ENCODE measurements around the gene DCLRE1B. TPM values are rescaled to one million over a fixed set of nuclear protein-coding genes. Genes with fewer than 3 reads are reported as not detected.
A peak's percentile ranks its signal among the peaks of the same experiment; 100 is the strongest.

DCLRE1B gene
- 3.4 and 4.5 TPM in 2 replicates for polyA plus RNA-seq (2011; rRNA removed)
- polyA minus RNA-seq (2011; rRNA and poly(A)+ RNA removed), result 3.2 and 4.8 TPM in 2 replicates

DNA sequence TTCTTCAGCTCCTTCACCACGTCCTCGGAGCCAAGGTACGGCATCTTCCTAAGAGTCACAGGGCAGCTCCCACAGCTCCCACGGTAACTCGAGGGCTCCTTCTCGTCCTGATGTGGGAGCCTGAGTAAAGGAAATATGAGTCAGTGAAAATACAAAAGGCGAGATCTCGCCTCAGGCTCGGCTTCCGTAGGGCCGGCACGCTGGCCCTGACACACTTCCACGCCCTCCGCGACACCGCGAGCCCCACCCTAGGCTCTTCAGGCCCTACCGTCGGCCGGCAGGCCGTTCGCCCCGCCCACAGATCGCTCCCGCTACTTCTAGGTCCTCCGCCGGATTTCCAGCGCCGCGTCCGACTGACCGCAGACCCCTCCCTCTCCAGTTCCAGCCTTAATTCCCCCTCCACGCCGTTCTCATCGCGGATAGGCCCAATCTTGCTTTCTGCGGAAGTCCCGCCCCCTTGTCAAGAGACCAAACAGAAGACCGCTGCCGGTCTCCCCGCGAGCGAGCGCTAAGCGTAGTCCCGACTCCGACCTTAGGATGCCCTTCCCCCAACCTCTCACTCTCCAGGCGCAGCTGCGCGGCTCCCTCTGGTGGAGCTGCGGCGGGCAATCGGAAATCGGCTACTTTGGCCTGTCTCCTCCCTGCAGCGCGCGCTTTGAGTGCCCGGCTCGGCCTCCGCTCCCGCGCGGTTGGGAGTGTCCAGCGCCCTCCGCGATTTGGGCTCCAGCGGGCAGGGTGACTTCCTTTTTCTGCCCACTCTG lies at the start of gene DCLRE1B, which contains the start of gene AP4B1:
Gene DCLRE1B (plus strand): TSS at position 653 of the 761 bp plus-strand sequence. CDS start 261 bp downstream, outside the sequence.
Gene AP4B1 (minus strand): TSS at position 126 of the 761 bp plus-strand sequence. CDS start 82 bp downstream, at position 44.
- peak within 1 kb of the TSS; percentile 51 for H3K4me3 ChIP-seq (ENCODE audit: low read depth, low read length)
- CTCF ChIA-PET, result interaction anchor here (0.5 to 3.8 kb wide), 8 partner anchors 15 to 378 kb away, joined by 3 to 20 read pairs (median 4); partner anchors contain the start of genes BCL2L15 and HIPK1
- POLR2A ChIA-PET, result interaction anchor here (0.8 to 1.3 kb wide), 2 partner anchors 19 to 24 kb away, joined by 3 to 5 read pairs; partner anchors contain the start of gene HIPK1
- no peaks in the 10 kb centered on the region; the same call in 1 of the 2 replicates for H3K36me3 ChIP-seq (ENCODE audit: control insufficient read depth, insufficient read depth, low read length)
- TF ChIP-seq, protein P1, sequence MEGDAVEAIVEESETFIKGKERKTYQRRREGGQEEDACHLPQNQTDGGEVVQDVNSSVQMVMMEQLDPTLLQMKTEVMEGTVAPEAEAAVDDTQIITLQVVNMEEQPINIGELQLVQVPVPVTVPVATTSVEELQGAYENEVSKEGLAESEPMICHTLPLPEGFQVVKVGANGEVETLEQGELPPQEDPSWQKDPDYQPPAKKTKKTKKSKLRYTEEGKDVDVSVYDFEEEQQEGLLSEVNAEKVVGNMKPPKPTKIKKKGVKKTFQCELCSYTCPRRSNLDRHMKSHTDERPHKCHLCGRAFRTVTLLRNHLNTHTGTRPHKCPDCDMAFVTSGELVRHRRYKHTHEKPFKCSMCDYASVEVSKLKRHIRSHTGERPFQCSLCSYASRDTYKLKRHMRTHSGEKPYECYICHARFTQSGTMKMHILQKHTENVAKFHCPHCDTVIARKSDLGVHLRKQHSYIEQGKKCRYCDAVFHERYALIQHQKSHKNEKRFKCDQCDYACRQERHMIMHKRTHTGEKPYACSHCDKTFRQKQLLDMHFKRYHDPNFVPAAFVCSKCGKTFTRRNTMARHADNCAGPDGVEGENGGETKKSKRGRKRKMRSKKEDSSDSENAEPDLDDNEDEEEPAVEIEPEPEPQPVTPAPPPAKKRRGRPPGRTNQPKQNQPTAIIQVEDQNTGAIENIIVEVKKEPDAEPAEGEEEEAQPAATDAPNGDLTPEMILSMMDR (IDR thresholded peaks at IDR 0.05; ENCODE audit: insufficient read depth, low read depth, low read length), result peak; percentile 80
- no peaks in the 10 kb centered on the region for H3K27me3 ChIP-seq (ENCODE audit: control insufficient read depth, insufficient read depth, low read length)
- DNase-seq (ENCODE audit: low read depth), result peak; percentile 99

GRCh38 chr1:113855630-113856400 lies 49.3 kb upstream of the DCLRE1B start:
- TF ChIP-seq, protein P1 (IDR thresholded peaks at IDR 0.05; ENCODE audit: insufficient read depth, low read depth, low read length), result no peak
- ChIA-PET CTCF (interaction anchor here (1.1 to 1.4 kb wide), 3 partner anchors 20 to 30 kb away, joined by 3 to 5 read pairs (median 3); no protein-coding TSS in a partner anchor), POLR2A (interaction anchor here (0.6 to 0.9 kb wide), 2 partner anchors 44 to 122 kb away, joined by 3 to 4 read pairs; partner anchors contain the start of gene RSBN1)
- Histone ChIP-seq H3K4me3 (ENCODE audit: low read depth, low read length) (no peak overlapping the region), H3K27me3 (ENCODE audit: control insufficient read depth, insufficient read depth, low read length) (no peaks in the 10 kb centered on the region), H3K36me3 (ENCODE audit: control insufficient read depth, insufficient read depth, low read length) (no peaks in the 10 kb centered on the region)
- DNase-seq (ENCODE audit: low read depth), result no peak

DNA sequence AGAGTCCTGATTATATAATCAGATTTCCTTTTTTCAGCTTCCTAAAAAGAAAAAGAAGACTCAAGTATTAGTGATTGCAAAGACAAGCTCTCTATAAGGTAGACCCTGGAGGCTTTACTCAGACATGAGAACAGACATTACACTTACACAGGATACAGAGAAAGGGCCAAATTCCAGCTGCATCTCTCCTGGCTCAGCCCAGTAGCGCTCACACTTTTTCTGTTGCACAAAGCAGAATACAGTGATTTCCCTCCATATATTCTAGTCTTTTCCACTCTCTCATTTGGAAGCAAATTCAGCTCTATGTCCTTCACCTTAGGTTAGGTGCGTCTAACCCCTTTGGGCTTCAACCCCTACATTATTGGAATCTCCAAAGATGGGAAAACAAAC lies 48.7 kb upstream of the DCLRE1B start:
- ChIA-PET POLR2A (interaction anchor here (0.9 kb wide), 1 partner anchor 44 kb away, joined by 3 read pairs; the partner anchor contains the start of gene RSBN1), CTCF (interaction anchor here (1.3 to 1.4 kb wide), 2 partner anchors 20 to 29 kb away, joined by 3 to 5 read pairs; no protein-coding TSS in a partner anchor)

GRCh38 chr1:113857776-113858175 lies 47.4 kb upstream of the DCLRE1B start:
- POLR2A ChIA-PET, result no interaction called here
- CTCF ChIA-PET, result no interaction called here
- Histone ChIP-seq H3K4me3 (ENCODE audit: low read depth, low read length) (no peak overlapping the region), H3K27me3 (ENCODE audit: control insufficient read depth, insufficient read depth, low read length) (no peaks in the 10 kb centered on the region), H3K36me3 (ENCODE audit: control insufficient read depth, insufficient read depth, low read length) (no peaks in the 10 kb centered on the region)
- DNase-seq (ENCODE audit: low read depth), result no peak
- TF ChIP-seq, protein P1 (IDR thresholded peaks at IDR 0.05; ENCODE audit: insufficient read depth, low read depth, low read length), result no peak

More for the DNA sequence above, 48.7 kb upstream of the DCLRE1B start:
- no peak for DNase-seq (ENCODE audit: low read depth)
- Histone ChIP-seq H3K4me3 (ENCODE audit: low read depth, low read length) (no peak overlapping the region), H3K36me3 (ENCODE audit: control insufficient read depth, insufficient read depth, low read length) (no peaks in the 10 kb centered on the region), H3K27me3 (ENCODE audit: control insufficient read depth, insufficient read depth, low read length) (no peaks in the 10 kb centered on the region)
- TF ChIP-seq, protein P1 (IDR thresholded peaks at IDR 0.05; ENCODE audit: insufficient read depth, low read depth, low read length), result no peak
